HepG2 (cell line): ENCODE data around the gene OGFOD3. TPM values are rescaled to one million over a fixed set of nuclear protein-coding genes. Genes with fewer than 3 reads are reported as not detected.

Experiments used
- AGO1 ChIP-seq: fragments of 200-400 bp; formaldehyde crosslinking; IDR thresholded peaks from 2 replicates; pipeline ENCODE4 v1.6.1; 2017; ENCODE audit warnings: mild to moderate bottlenecking, low read depth, low read length, moderate library complexity; ENCODE audit not compliant: poor library complexity, severe bottlenecking
- ARHGAP35 ChIP-seq: sonication (generic); formaldehyde crosslinking; IDR thresholded peaks from 2 replicates; pipeline ENCODE4 v1.9.0; 2022; ENCODE audit warnings: mild to moderate bottlenecking, inconsistent platforms, moderate library complexity, missing genetic modification reagents, borderline replicate concordance
- BRD4 ChIP-seq: sonication (generic); formaldehyde crosslinking; IDR thresholded peaks from 2 replicates; pipeline ENCODE4 v1.4.0; 2020; ENCODE audit warnings: missing genetic modification reagents
- HDAC1 ChIP-seq: sonication (generic); formaldehyde crosslinking; IDR thresholded peaks from 2 replicates; pipeline ENCODE4 v1.5.1; 2020; ENCODE audit warnings: mild to moderate bottlenecking, missing genetic modification reagents
- HES4 ChIP-seq: sonication (generic); formaldehyde crosslinking; IDR thresholded peaks from 2 replicates; pipeline ENCODE4 v1.9.0; 2021; ENCODE audit warnings: mild to moderate bottlenecking, missing genetic modification reagents, borderline replicate concordance
- KAT8 ChIP-seq: IDR thresholded peaks from 2 replicates; pipeline ENCODE4 v1.6.1; 2016; ENCODE audit warnings: missing genetic modification reagents, missing compliant biosample characterization
- NFRKB ChIP-seq: fragments of 450-650 bp; IDR thresholded peaks from 2 replicates; pipeline ENCODE4 v1.6.1; 2017
- SIX1 ChIP-seq: sonication (generic); formaldehyde crosslinking; IDR thresholded peaks from 2 replicates; pipeline ENCODE4 v1.4.0; 2020; ENCODE audit warnings: missing genetic modification reagents, borderline replicate concordance
- YEATS4 ChIP-seq: sonication (generic); formaldehyde crosslinking; IDR thresholded peaks from 2 replicates; pipeline ENCODE4 v1.4.0; 2020; ENCODE audit warnings: missing genetic modification reagents, borderline replicate concordance
- ZNF10 ChIP-seq: sonication (generic); formaldehyde crosslinking; IDR thresholded peaks from 2 replicates; pipeline ENCODE4 v1.4.0; 2020; ENCODE audit warnings: mild to moderate bottlenecking, low read depth, missing genetic modification reagents, borderline replicate concordance
- ZNF232 ChIP-seq: sonication (generic); formaldehyde crosslinking; IDR thresholded peaks from 2 replicates; pipeline ENCODE4 v1.4.0; 2020; ENCODE audit warnings: missing genetic modification reagents, borderline replicate concordance
- ZNF235 ChIP-seq: sonication (generic); formaldehyde crosslinking; IDR thresholded peaks from 2 replicates; pipeline ENCODE4 v1.8.1; 2023; ENCODE audit warnings: mild to moderate bottlenecking, missing genetic modification reagents, borderline replicate concordance
- ZNF256 ChIP-seq: sonication (generic); formaldehyde crosslinking; conservative IDR thresholded peaks from 2 replicates; pipeline ENCODE4 v1.4.0; 2020; ENCODE audit warnings: missing genetic modification reagents
- ZNF468 ChIP-seq: sonication (generic); formaldehyde crosslinking; IDR thresholded peaks from 2 replicates; pipeline ENCODE4 v1.8.0; 2022; ENCODE audit warnings: mild to moderate bottlenecking, moderate library complexity, missing genetic modification reagents
- ZNF605 ChIP-seq: sonication (generic); formaldehyde crosslinking; IDR thresholded peaks from 2 replicates; pipeline ENCODE4 v1.8.0; 2022; ENCODE audit warnings: mild to moderate bottlenecking, missing genetic modification reagents
- ZNF709 ChIP-seq: sonication (generic); formaldehyde crosslinking; IDR thresholded peaks from 2 replicates; pipeline ENCODE4 v1.5.0; 2020; ENCODE audit warnings: mild to moderate bottlenecking, missing genetic modification reagents
- ZNF746 ChIP-seq: sonication (generic); formaldehyde crosslinking; IDR thresholded peaks from 2 replicates; pipeline ENCODE4 v1.8.0; 2022; ENCODE audit warnings: mild to moderate bottlenecking, missing genetic modification reagents
- ZSCAN25 ChIP-seq: sonication (generic); formaldehyde crosslinking; IDR thresholded peaks from 2 replicates; pipeline ENCODE4 v1.8.0; 2022; ENCODE audit warnings: mild to moderate bottlenecking, missing genetic modification reagents
- polyA plus RNA-seq, 8 experiments: library from polyadenylated mRNA; depleted of rRNA in 3 of 8; stranded (reverse) in 7 of 8; unstranded in 1 of 8; fragments of >200 nt; fragmentation: Illumina TruSeq in 4 of 8; extraction: Trizol in 4 of 8; gene quantifications; 2 replicates each; pipeline versions ENCODE4 v1.2.1 to v1.2.3, GENCODE V29; 2011 to 2016; ENCODE audit warnings: low read depth in 4 of 8, missing spikeins in 1 of 8, mixed read lengths in 1 of 8; ENCODE audit not compliant: insufficient read depth in 1 of 8
- total RNA-seq, 5 experiments: library from RNA; depleted of rRNA; stranded (reverse); fragments of >200 nt; fragmentation: Illumina TruSeq; extraction: Trizol; gene quantifications; 2 replicates each; pipeline ENCODE4 v1.2.3, GENCODE V29; 2016; ENCODE audit warnings: low read depth in 1 of 5
- TF ChIP-seq, protein P1 (sequence below), 2 experiments: fragments of 450-650 bp in 1 of 2; sonication (generic) in 1 of 2; formaldehyde crosslinking in 1 of 2; IDR thresholded peaks; 2 replicates each; pipeline versions ENCODE4 v1.6.1 to v1.8.0; 2016 to 2022; ENCODE audit warnings: antibody characterized with exemption in 1 of 2, mild to moderate bottlenecking in 1 of 2, missing genetic modification reagents in 1 of 2
- TF ChIP-seq, protein P2 (sequence below): sonication (generic); formaldehyde crosslinking; IDR thresholded peaks from 2 replicates; pipeline ENCODE4 v1.8.0; 2022; ENCODE audit warnings: missing genetic modification reagents, mild to moderate bottlenecking, borderline replicate concordance

Gene OGFOD3
- total and polyA plus RNA-seq, 2 of the 13 experiments (the other 11 are each of a cell fraction or from before 2014, with no cell fraction given) = 40.0 to 42.1 TPM

DNA sequence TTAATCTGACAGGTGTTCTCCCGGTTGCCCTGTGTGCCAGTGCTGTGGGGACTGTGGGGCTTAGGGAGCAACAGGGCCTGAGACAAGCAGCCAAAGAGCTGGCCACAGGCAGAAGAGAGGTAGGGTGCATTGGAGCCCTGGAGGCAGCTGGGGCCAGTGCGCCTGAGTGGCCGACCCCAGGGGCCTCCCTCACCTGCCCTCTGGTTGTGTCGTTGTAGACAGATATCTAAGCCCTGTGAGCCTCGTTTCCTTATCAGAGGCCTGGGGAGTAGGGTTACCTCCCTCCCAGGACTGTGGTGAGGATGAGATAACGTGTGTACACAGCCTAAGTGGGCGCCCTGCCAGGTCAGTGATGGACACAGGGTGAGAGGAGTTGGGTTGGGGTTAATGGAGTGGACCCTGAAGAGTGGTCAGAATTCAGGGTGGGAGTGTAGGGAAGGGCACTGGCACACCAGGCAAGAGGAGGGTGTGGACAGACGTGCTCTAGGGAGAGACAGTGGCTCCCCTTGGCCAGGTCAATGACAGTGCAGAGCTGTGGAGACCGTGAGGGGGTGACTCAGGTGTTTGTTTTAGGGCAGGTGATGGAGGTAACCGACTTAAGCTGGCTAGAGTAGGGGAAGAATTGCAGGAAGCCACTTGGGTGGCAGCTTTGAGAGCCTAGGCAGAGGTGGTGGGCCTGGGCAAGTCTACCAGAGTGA lies 43.6 kb upstream of the OGFOD3 start (continued):
- TF ChIP-seq HDAC1 (0 out of 2 replicates have a peak, but pooled peaks have one; percentile 75), ZNF235 (CRISPR knock-in tag) (peak; percentile 69; the same call in 1 of the 2 replicates), BRD4 (CRISPR knock-in tag) (no peak), ZNF605 (peak; percentile 44; the same call in 1 of the 2 replicates), ZNF468 (CRISPR knock-in tag) (no peak), ZNF10 (CRISPR knock-in tag) (no peak), ZSCAN25 (CRISPR knock-in tag) (peak; percentile 56; the same call in 1 of the 2 replicates), ZNF256 (CRISPR knock-in tag) (no peak), ZNF709 (CRISPR knock-in tag) (0 out of 2 replicates have a peak, but pooled peaks have one; percentile 59), AGO1 (no peak), SIX1 (CRISPR knock-in tag) (peak; percentile 96), HES4 (CRISPR knock-in tag) (no peak), ZNF232 (CRISPR knock-in tag) (no peak), KAT8 (CRISPR knock-in tag) (peak; percentile 38; the same call in 1 of the 2 replicates), ZNF746 (CRISPR knock-in tag) (peak; percentile 90), ARHGAP35 (CRISPR knock-in tag) (0 out of 2 replicates have a peak, but pooled peaks have one; percentile 27), YEATS4 (CRISPR knock-in tag) (no peak), NFRKB (no peak)
- TF ChIP-seq, protein P1, sequence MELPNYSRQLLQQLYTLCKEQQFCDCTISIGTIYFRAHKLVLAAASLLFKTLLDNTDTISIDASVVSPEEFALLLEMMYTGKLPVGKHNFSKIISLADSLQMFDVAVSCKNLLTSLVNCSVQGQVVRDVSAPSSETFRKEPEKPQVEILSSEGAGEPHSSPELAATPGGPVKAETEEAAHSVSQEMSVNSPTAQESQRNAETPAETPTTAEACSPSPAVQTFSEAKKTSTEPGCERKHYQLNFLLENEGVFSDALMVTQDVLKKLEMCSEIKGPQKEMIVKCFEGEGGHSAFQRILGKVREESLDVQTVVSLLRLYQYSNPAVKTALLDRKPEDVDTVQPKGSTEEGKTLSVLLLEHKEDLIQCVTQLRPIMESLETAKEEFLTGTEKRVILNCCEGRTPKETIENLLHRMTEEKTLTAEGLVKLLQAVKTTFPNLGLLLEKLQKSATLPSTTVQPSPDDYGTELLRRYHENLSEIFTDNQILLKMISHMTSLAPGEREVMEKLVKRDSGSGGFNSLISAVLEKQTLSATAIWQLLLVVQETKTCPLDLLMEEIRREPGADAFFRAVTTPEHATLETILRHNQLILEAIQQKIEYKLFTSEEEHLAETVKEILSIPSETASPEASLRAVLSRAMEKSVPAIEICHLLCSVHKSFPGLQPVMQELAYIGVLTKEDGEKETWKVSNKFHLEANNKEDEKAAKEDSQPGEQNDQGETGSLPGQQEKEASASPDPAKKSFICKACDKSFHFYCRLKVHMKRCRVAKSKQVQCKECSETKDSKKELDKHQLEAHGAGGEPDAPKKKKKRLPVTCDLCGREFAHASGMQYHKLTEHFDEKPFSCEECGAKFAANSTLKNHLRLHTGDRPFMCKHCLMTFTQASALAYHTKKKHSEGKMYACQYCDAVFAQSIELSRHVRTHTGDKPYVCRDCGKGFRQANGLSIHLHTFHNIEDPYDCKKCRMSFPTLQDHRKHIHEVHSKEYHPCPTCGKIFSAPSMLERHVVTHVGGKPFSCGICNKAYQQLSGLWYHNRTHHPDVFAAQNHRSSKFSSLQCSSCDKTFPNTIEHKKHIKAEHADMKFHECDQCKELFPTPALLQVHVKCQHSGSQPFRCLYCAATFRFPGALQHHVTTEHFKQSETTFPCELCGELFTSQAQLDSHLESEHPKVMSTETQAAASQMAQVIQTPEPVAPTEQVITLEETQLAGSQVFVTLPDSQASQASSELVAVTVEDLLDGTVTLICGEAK (IDR thresholded peaks at IDR 0.05) = no peak
- TF ChIP-seq, protein P1 (CRISPR knock-in tag; IDR thresholded peaks at IDR 0.05) = peak; percentile 52; the same call in 1 of the 2 replicates
- TF ChIP-seq, protein P2, sequence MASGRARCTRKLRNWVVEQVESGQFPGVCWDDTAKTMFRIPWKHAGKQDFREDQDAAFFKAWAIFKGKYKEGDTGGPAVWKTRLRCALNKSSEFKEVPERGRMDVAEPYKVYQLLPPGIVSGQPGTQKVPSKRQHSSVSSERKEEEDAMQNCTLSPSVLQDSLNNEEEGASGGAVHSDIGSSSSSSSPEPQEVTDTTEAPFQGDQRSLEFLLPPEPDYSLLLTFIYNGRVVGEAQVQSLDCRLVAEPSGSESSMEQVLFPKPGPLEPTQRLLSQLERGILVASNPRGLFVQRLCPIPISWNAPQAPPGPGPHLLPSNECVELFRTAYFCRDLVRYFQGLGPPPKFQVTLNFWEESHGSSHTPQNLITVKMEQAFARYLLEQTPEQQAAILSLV (CRISPR knock-in tag) = no peak
